WTC11 (cell line): ENCODE results near the gene RBM42.

Source experiments
- ELF4 ChIP-seq: sonication (generic); formaldehyde crosslinking; IDR thresholded peaks from 2 replicates; pipeline ENCODE4 v1.8.1; 2022; ENCODE audit warnings: low read depth, mild to moderate bottlenecking, moderate library complexity, missing genetic modification reagents
- MXD4 ChIP-seq: fragments of 250-450 bp; sonication (Bioruptor Pico); IDR thresholded peaks from 2 replicates; pipeline ENCODE4 v1.8.0; 2021; ENCODE audit warnings: mild to moderate bottlenecking, moderate library complexity, borderline replicate concordance
- NFATC4 ChIP-seq: fragments of 250-450 bp; sonication (Bioruptor Pico); IDR thresholded peaks from 2 replicates; pipeline ENCODE4 v1.9.0; 2021; ENCODE audit warnings: mild to moderate bottlenecking
- NR3C1 ChIP-seq: sonication (generic); formaldehyde crosslinking; conservative IDR thresholded peaks from 2 replicates; pipeline ENCODE4 v1.8.1; 2023; ENCODE audit warnings: low read depth, mild to moderate bottlenecking, missing genetic modification reagents
- SOX15 ChIP-seq: fragments of 250-450 bp; sonication (Bioruptor Pico); IDR thresholded peaks from 2 replicates; pipeline ENCODE4 v1.9.0; 2021; ENCODE audit warnings: mild to moderate bottlenecking
- ZNF512 ChIP-seq: sonication (generic); formaldehyde crosslinking; IDR thresholded peaks from 2 replicates; pipeline ENCODE4 v1.8.1; 2022; ENCODE audit warnings: missing genetic modification reagents, borderline replicate concordance
- TF ChIP-seq, protein P1 (sequence below): fragments of 200-600 bp; IDR thresholded peaks from 2 replicates; pipeline ENCODE4 v1.8.0; 2022; ENCODE audit warnings: antibody characterized with exemption
- TF ChIP-seq, protein P2 (sequence below): sonication (generic); formaldehyde crosslinking; IDR thresholded peaks from 2 replicates; pipeline ENCODE4 v1.8.0; 2022; ENCODE audit warnings: mild to moderate bottlenecking, missing genetic modification reagents
- TF ChIP-seq, protein P3 (sequence below): sonication (generic); formaldehyde crosslinking; IDR thresholded peaks from 2 replicates; pipeline ENCODE4 v1.8.0; 2022; ENCODE audit warnings: mild to moderate bottlenecking, missing genetic modification reagents

GRCh38 chr19:35639863-35640262 lies 11.0 kb downstream of the RBM42 start:
- TF ChIP-seq, protein P1, sequence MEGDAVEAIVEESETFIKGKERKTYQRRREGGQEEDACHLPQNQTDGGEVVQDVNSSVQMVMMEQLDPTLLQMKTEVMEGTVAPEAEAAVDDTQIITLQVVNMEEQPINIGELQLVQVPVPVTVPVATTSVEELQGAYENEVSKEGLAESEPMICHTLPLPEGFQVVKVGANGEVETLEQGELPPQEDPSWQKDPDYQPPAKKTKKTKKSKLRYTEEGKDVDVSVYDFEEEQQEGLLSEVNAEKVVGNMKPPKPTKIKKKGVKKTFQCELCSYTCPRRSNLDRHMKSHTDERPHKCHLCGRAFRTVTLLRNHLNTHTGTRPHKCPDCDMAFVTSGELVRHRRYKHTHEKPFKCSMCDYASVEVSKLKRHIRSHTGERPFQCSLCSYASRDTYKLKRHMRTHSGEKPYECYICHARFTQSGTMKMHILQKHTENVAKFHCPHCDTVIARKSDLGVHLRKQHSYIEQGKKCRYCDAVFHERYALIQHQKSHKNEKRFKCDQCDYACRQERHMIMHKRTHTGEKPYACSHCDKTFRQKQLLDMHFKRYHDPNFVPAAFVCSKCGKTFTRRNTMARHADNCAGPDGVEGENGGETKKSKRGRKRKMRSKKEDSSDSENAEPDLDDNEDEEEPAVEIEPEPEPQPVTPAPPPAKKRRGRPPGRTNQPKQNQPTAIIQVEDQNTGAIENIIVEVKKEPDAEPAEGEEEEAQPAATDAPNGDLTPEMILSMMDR = no peak
- TF ChIP-seq ELF4 (CRISPR knock-in tag) = no peak
- TF ChIP-seq, protein P2, sequence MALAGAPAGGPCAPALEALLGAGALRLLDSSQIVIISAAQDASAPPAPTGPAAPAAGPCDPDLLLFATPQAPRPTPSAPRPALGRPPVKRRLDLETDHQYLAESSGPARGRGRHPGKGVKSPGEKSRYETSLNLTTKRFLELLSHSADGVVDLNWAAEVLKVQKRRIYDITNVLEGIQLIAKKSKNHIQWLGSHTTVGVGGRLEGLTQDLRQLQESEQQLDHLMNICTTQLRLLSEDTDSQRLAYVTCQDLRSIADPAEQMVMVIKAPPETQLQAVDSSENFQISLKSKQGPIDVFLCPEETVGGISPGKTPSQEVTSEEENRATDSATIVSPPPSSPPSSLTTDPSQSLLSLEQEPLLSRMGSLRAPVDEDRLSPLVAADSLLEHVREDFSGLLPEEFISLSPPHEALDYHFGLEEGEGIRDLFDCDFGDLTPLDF (CRISPR knock-in tag) = no peak
- no peak for TF ChIP-seq NR3C1 (CRISPR knock-in tag)
- TF ChIP-seq, protein P3, sequence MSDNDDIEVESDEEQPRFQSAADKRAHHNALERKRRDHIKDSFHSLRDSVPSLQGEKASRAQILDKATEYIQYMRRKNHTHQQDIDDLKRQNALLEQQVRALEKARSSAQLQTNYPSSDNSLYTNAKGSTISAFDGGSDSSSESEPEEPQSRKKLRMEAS (CRISPR knock-in tag) = no peak
- TF ChIP-seq ZNF512 = no peak
- TF ChIP-seq NFATC4 (CRISPR knock-in tag) = no peak
- no peak for TF ChIP-seq MXD4
- no peak for TF ChIP-seq SOX15 (CRISPR knock-in tag)
